WERI-Rb-1 (cell line): ENCODE data around the gene STRN3.

Experiments
- DNase-seq: peaks from one replicate; pipeline ENCODE4 v3.0.0-alpha.2; 2020
- H3K27ac ChIP-seq: fragments of 250-450 bp; sonication (Bioruptor Pico); 2 replicates; pipeline ENCODE4 v1.5.1; 2020; ENCODE audit warnings: mild to moderate bottlenecking, moderate library complexity
- H3K27me3 ChIP-seq: fragments of 250-450 bp; sonication (Bioruptor Pico); 2 replicates; pipeline ENCODE4 v1.5.1; 2021; ENCODE audit warnings: mild to moderate bottlenecking, low read depth, moderate library complexity; ENCODE audit not compliant: insufficient read depth, severe bottlenecking
- H3K36me3 ChIP-seq: fragments of 250-450 bp; sonication (Bioruptor Pico); 2 replicates; pipeline ENCODE4 v1.5.1; 2020; ENCODE audit warnings: mild to moderate bottlenecking, moderate library complexity
- H3K4me3 ChIP-seq: 2 replicates; pipeline ENCODE4 v1.5.1; 2011; ENCODE audit warnings: low read depth, mild to moderate bottlenecking, control low read depth, low read length
- H3K9me3 ChIP-seq: fragments of 250-450 bp; sonication (Bioruptor Pico); 2 replicates; pipeline ENCODE4 v1.5.1; 2021; ENCODE audit warnings: mild to moderate bottlenecking, moderate library complexity; ENCODE audit not compliant: severe bottlenecking
- TF ChIP-seq, protein P1 (sequence below): IDR thresholded peaks from 2 replicates; pipeline ENCODE4 v1.5.1; 2011; ENCODE audit warnings: low read depth, mild to moderate bottlenecking, control low read depth, inconsistent platforms, low read length

Gene STRN3

DNA sequence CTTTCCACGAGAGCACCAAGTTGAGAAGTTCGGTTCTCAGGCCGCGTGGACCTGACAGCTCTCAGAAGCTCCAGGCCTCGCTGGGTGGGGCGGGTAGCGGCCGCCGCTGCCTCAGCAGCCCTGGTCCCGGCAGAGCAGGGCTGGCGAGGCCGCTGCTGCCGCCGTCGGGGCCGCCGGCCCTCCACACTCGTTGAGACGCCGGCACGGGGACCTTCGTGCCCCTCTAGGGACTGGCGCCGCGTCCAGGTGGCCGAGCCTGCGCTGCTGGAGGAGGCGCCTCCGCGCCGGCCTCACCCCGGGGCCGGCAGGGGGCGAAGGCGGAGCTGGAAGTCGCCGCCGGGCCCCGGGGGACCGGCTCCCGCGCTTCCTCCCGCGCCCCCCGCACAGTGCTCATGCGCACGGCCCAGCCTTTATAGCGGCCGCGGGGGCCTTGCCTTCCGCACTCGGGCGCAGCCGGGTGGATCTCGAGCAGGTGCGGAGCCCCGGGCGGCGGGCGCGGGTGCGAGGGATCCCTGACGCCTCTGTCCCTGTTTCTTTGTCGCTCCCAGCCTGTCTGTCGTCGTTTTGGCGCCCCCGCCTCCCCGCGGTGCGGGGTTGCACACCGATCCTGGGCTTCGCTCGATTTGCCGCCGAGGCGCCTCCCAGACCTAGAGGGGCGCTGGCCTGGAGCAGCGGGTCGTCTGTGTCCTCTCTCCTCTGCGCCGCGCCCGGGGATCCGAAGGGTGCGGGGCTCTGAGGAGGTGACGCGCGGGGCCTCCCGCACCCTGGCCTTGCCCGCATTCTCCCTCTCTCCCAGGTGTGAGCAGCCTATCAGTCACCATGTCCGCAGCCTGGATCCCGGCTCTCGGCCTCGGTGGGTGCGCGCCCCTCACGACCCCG lies 151.8 kb downstream of the STRN3 start, which contains the start of gene COCH:
TSS of gene COCH (plus strand) at position 440 of the 879 bp plus-strand sequence. CDS start at position 820, 380 bp downstream.
- Histone ChIP-seq H3K27me3 (no peaks in the 10 kb centered on the region), H3K9me3 (peaks cover 8% of the 10 kb centered on the region), H3K27ac (peak within 1 kb of the TSS; percentile 55), H3K4me3 (peak within 1 kb of the TSS; percentile 46), H3K36me3 (no peaks in the 10 kb centered on the region)
- TF ChIP-seq, protein P1, sequence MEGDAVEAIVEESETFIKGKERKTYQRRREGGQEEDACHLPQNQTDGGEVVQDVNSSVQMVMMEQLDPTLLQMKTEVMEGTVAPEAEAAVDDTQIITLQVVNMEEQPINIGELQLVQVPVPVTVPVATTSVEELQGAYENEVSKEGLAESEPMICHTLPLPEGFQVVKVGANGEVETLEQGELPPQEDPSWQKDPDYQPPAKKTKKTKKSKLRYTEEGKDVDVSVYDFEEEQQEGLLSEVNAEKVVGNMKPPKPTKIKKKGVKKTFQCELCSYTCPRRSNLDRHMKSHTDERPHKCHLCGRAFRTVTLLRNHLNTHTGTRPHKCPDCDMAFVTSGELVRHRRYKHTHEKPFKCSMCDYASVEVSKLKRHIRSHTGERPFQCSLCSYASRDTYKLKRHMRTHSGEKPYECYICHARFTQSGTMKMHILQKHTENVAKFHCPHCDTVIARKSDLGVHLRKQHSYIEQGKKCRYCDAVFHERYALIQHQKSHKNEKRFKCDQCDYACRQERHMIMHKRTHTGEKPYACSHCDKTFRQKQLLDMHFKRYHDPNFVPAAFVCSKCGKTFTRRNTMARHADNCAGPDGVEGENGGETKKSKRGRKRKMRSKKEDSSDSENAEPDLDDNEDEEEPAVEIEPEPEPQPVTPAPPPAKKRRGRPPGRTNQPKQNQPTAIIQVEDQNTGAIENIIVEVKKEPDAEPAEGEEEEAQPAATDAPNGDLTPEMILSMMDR = no peak
- peak; percentile 47 for DNase-seq

DNA sequence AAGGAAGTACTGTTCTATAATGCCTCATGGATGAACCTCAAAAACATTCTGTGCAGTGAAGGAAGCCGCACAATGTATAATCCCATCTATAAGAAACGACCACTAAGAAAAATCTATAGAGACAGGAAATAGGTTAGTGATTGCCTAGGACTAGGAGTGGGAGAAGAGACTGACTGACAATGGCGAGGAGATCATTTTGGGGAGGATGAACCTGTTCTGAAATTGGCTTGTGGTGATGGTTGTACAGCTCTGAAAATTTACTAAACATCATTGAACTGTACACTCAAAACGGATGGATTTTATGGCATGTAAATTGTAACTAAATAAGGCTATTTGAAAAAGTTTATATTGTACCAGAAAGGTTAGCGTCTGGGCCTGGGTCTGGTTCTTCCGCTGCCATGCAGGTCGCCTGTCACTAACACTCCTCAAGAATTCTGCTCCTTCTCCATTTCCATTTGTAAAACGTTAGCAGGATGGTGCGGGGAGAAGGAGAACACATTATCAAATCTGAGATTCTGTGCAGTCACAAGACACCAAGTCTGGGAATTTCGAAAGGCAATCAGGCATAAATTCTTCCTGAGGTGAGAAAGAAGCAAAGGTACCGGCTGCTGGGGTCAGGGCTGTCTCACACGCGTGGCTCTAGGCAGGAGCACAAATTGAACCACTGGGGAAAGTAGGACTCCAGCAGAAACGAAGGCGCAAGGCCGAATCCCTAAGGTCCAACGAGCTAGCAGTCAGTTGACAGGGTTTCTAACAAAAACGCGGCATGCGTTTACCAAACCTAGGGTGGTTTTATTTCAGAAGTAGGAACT lies 152.7 kb downstream of the STRN3 start:
- no peaks in the 10 kb centered on the region for H3K36me3 ChIP-seq
- H3K9me3 ChIP-seq = peaks cover 8% of the 10 kb centered on the region
- TF ChIP-seq, protein P1 = no peak
- no peak for DNase-seq
- H3K27ac ChIP-seq = no peak overlapping the region; the same call in 1 of the 2 replicates
- no peaks in the 10 kb centered on the region for H3K27me3 ChIP-seq
- peak overlapping the region; percentile 46; the same call in 1 of the 2 replicates for H3K4me3 ChIP-seq

DNA sequence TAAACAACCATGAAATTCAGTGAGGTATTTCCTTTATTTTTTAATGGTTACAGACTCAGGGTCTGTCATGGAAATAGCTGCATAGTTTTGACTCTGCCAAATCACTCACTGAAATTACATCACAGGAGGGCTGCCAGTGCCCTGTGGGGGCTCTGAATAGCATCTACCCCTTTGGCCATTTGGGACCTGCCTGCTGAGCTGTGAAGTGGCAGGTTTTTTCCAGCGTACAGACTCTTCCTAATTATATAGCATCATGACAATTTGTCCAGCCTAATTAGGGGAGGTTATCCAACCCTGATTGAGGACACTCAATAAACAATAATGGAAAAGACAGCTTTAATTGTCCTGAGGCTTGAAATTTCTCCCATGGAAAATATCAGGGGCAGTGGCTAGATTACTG lies 153.6 kb downstream of the STRN3 start:
- TF ChIP-seq, protein P1 = no peak
- Histone ChIP-seq H3K27ac (no peak overlapping the region), H3K36me3 (no peaks in the 10 kb centered on the region), H3K9me3 (peaks cover 8% of the 10 kb centered on the region), H3K4me3 (no peak overlapping the region), H3K27me3 (no peaks in the 10 kb centered on the region)
- no peak for DNase-seq

DNA sequence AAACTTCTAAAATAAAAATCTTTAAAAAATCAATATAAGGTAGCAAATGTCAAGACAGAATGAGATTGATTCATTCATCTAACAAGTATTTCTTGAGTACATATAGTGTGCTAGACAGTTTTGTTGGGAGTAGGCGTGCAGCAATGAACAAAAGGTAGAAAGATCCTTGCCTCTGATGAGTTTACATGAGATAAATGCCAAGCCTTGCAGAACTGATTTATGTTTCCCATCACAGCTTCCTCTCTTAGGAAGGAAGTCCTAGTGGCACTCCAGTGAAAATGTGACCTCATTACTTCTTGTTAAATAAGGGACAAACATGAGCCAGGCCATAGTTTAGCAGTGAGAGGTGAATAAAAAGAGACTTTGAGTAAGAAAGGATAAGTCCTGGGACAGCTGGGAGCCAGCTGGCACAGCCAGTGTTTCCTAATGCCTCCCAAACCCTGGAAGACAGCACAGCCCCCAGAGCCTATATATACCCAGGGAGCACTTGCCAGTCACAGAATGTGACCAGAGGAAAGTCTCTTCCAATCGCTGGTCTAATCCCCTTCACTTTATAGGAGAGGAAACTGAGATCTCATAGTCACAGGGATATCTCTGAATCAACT lies 156.5 kb downstream of the STRN3 start:
- Histone ChIP-seq H3K36me3 (no peaks in the 10 kb centered on the region), H3K27ac (no peak overlapping the region), H3K4me3 (no peak overlapping the region), H3K27me3 (no peaks in the 10 kb centered on the region), H3K9me3 (peaks cover 6% of the 10 kb centered on the region)
- TF ChIP-seq, protein P1 = no peak
- DNase-seq = no peak

DNA sequence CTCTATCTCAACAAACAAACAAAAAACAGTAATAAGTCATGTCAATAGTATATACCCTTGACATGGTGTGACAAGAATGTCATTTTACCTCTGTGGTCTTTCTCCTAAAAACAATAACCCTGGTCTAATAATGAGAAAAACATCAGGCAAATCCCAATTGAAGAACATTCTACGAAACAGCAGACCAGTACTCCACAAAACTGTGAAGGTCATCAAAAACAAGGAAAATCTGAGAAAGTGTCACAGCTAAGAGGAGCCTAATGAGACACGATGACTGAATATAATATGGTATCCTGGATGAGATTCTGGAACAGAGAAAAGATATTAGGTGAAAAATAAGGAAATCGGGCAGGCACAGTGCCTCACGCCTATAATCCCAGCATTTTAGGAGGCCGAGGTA lies 157.4 kb downstream of the STRN3 start:
- H3K27ac ChIP-seq = no peak overlapping the region
- no peaks in the 10 kb centered on the region for H3K36me3 ChIP-seq
- no peaks in the 10 kb centered on the region for H3K27me3 ChIP-seq
- no peak for DNase-seq
- TF ChIP-seq, protein P1 = no peak
- H3K9me3 ChIP-seq = peaks cover 2% of the 10 kb centered on the region
- H3K4me3 ChIP-seq = no peak overlapping the region
